Esophagus squamous epithelium (tissue), 5 donors: ENCODE data around the gene LTF. TPM values are rescaled to one million over a fixed set of nuclear protein-coding genes. Genes with fewer than 3 reads are reported as not detected.

Experiments
- DNase-seq: peaks from one replicate; lab custom pipeline; 2025; lab: John Stamatoyannopoulos, UW
- H3K27ac ChIP-seq, 4 donors: fragments of 200-600 bp; sonication (generic); one replicate each; pipeline ENCODE4 v1.5.1; 2016 to 2019; ENCODE audit warnings: mild to moderate bottlenecking in 1 of 4
- H3K27me3 ChIP-seq, 4 donors: fragments of 200-600 bp; sonication (generic); 1 replicate in 3 of 4; 2 replicates in 1 of 4; pipeline versions ENCODE4 v1.5.1 to v1.6.0; 2017 to 2021; ENCODE audit warnings: antibody characterized with exemption in 1 of 4
- H3K36me3 ChIP-seq, 3 donors: fragments of 200-600 bp; sonication (generic); one replicate each; pipeline ENCODE4 v1.5.1; 2016 to 2019
- H3K4me1 ChIP-seq, 3 donors: fragments of 200-600 bp; sonication (generic); one replicate each; pipeline ENCODE4 v1.5.1; 2017 to 2019
- H3K4me3 ChIP-seq, 4 donors: fragments of 200-600 bp; sonication (generic); 1 replicate in 3 of 4; 2 replicates in 1 of 4; pipeline ENCODE4 v1.5.1; 2016 to 2019; ENCODE audit warnings: mild to moderate bottlenecking in 2 of 4, moderate library complexity in 1 of 4
- H3K9me3 ChIP-seq, 3 donors: fragments of 200-600 bp; sonication (generic); one replicate each; pipeline ENCODE4 v1.5.1; 2016 to 2019
- POLR2A ChIP-seq, 4 donors: fragments of 450-650 bp; IDR thresholded peaks; one replicate each; pipeline ENCODE4 v1.6.1; 2017; ENCODE audit warnings: antibody characterized with exemption in 4 of 4, mild to moderate bottlenecking in 4 of 4, moderate library complexity in 3 of 4
- WGBS, 2 donors: methylation state at CpG; one replicate each; pipeline ENCODE4 v1.1.5; 2018; 5-methylcytosine and 5-hydroxymethylcytosine counted together
- intact Hi-C: fragments of 100-400 bp; cut with DNase I; formaldehyde crosslinking; loops from one replicate; pipeline ENCODE4 v1.15.0; 2022
- total RNA-seq, 4 donors: library from RNA; depleted of rRNA; stranded (reverse); fragments of >200 nt; gene quantifications; one replicate each; pipeline ENCODE4 v1.1.0, GENCODE V29; 2016
- TF ChIP-seq, protein P1 (sequence below), 6 experiments: fragments of 450-650 bp in 4 of 6; fragments of 200-600 bp in 2 of 6; sonication (generic) in 2 of 6; IDR thresholded peaks; one replicate each; pipeline ENCODE4 v1.5.1; 2016 to 2019; ENCODE audit warnings: antibody characterized with exemption in 6 of 6, mild to moderate bottlenecking in 4 of 6, moderate library complexity in 4 of 6
- donor health status: DM: yes; HTN: yes; CAD: no.

Gene LTF
- total RNA-seq, 4 donors from 2014 or later: 0.57 to 204 (median 2.6) TPM

DNA sequence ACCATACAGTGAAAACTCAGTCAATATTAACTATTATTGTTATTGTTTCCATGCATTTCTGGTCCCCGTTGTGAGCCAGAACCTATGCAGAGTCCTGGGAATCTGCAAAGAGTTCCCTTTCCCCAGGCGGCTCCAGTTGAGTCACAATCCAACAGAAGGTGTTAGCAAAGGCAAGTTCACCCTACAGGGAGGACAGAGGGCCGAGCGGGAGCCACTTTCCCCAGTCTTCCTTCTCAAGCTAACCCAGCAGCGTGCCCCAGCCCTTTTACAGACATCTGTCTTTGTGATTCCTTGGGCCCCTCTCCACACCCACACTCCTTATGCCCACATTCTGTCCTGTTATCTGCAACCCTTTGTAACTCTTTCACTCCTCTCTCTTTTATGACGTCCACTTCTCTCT is 13.1 kb upstream of the LTF start:
- no peak for DNase-seq
- intact Hi-C loops: no loop called here
- TF ChIP-seq POLR2A (IDR thresholded peaks at IDR 0.05): no peak
- TF ChIP-seq, protein P1, sequence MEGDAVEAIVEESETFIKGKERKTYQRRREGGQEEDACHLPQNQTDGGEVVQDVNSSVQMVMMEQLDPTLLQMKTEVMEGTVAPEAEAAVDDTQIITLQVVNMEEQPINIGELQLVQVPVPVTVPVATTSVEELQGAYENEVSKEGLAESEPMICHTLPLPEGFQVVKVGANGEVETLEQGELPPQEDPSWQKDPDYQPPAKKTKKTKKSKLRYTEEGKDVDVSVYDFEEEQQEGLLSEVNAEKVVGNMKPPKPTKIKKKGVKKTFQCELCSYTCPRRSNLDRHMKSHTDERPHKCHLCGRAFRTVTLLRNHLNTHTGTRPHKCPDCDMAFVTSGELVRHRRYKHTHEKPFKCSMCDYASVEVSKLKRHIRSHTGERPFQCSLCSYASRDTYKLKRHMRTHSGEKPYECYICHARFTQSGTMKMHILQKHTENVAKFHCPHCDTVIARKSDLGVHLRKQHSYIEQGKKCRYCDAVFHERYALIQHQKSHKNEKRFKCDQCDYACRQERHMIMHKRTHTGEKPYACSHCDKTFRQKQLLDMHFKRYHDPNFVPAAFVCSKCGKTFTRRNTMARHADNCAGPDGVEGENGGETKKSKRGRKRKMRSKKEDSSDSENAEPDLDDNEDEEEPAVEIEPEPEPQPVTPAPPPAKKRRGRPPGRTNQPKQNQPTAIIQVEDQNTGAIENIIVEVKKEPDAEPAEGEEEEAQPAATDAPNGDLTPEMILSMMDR (IDR thresholded peaks at IDR 0.05): no peak
- Histone ChIP-seq H3K9me3 (peaks cover 0 to 7% (median 0%) of the 10 kb centered on the region in 3 donors), H3K4me1 (no peaks in the 10 kb centered on the region), H3K27ac (no peak overlapping the region), H3K4me3 (no peak overlapping the region), H3K36me3 (no peaks in the 10 kb centered on the region), H3K27me3 (peaks cover 0 to 28% (median 0%) of the 10 kb centered on the region in 4 donors)
- 79 to 80% methylated on average over 6 of the region's 6 CpGs for WGBS, 2 donors

DNA sequence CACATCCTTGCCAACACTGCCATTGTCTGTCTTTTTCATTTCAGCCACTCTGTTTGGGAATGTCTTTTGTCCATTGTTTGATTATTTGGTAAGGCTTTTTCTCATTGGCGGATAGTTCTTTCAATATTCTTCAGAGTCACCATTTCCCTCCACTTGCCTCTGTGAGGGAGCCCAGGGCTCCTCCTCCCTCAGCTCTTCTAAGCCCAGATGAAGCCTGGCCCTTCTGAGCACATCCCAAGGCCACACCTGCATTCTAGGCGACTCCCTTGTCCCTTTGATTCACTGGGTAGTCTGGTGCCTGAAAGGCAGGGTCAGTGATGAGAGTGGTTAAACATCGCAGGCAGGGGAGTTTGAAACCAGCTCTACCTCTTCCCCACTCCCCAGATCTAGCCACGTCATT is 12.4 kb upstream of the LTF start:
- no peak for DNase-seq
- Histone ChIP-seq H3K4me1 (no peaks in the 10 kb centered on the region), H3K27ac (no peak overlapping the region), H3K4me3 (no peak overlapping the region), H3K9me3 (peaks cover 0 to 7% (median 0%) of the 10 kb centered on the region in 3 donors), H3K36me3 (no peaks in the 10 kb centered on the region), H3K27me3 (peaks cover 0 to 32% (median 0%) of the 10 kb centered on the region in 4 donors)
- intact Hi-C loops: no loop called here
- TF ChIP-seq, protein P1 (IDR thresholded peaks at IDR 0.05): no peak
- no peak for TF ChIP-seq POLR2A (IDR thresholded peaks at IDR 0.05)
- 74 to 87% methylated on average over 3 to 4 of the region's 4 CpGs for WGBS, 2 donors

DNA sequence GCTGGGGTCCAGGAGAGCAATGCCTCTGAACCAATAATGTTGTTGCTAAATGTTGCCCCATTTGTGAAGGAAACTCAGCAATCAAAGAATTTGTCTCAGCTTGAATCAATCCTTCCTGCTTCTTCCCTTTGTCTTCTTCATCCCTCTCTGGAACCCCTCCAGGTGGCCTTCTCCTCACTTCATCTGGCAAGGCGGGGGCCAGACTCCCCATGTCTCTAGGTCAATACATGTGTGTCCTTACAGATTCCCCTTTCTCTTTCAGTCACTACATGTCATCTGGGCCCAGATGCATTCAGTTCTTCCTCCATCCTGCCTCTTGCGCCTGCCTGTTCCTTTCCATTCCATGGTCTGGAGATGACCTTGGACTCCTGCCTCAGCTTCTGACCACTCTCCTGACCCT is 8.0 kb upstream of the LTF start:
- 60 to 65% methylated on average over 2 of the region's 2 CpGs for WGBS, 2 donors
- Histone ChIP-seq H3K36me3 (no peaks in the 10 kb centered on the region), H3K4me3 (no peak overlapping the region), H3K9me3 (peaks cover 0 to 7% (median 0%) of the 10 kb centered on the region in 3 donors), H3K27me3 (peaks cover 0 to 24% (median 0%) of the 10 kb centered on the region in 4 donors), H3K27ac (no peak overlapping the region), H3K4me1 (no peaks in the 10 kb centered on the region)
- intact Hi-C loops: no loop called here
- TF ChIP-seq, protein P1 (IDR thresholded peaks at IDR 0.05): no peak
- no peak for TF ChIP-seq POLR2A (IDR thresholded peaks at IDR 0.05)
- DNase-seq: no peak

DNA sequence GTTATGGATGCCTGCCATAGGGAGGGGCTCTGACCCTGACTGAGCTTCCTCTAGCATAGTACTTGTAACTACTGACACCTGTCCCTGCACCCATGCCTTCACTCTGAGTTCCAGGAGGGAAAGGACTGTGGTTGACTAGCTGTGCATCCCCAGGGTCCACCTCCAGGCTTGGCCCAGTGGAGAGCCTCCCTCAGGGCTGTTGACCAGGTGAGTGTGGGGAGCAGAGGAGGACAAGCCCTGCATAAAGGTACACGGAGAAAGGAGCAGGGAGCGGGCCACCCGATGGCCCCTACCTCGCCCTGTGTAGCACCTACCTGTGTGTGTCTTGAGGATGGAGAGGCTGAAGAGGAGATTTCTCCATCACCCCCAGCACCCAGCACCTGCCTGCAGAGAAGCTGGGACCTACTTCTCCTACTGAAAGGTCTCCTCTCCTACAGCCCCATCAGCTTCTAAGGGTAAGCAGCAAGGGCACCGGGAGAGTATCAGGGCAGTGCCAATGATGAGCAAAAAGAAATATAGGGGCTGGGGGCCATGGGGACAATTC is 6.7 kb upstream of the LTF start:
- peaks cover 0 to 18% (median 0%) of the 10 kb centered on the region in 4 donors for H3K27me3 ChIP-seq
- no CpG with 5 or more reads among the region's 5 CpGs for WGBS, 2 donors

DNA sequence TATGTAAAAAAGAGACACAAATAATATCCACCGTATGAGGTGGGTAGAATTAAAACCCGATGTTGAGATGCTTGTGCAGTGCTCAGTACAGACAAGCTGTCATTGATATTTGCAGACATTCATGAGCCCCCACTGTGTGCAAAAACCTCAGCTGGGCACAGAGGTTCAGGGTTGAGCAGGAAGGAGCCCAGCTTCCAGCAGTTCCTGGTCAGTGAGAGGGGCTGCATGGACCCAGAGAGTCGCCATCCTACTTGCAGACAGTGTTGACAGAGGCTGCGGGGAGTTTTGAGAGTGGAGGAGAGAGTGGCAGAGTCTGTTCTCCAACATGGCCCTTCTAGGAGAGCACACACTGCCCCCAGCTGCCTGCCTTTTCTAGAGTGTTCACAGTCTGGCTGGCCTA is 6.1 kb upstream of the LTF start:
- WGBS, 2 donors: 84 to 90% methylated on average over 4 of the region's 4 CpGs
- no peak for TF ChIP-seq POLR2A (IDR thresholded peaks at IDR 0.05)
- TF ChIP-seq, protein P1 (IDR thresholded peaks at IDR 0.05): no peak
- Histone ChIP-seq H3K4me1 (peaks cover 0 to 10% (median 0%) of the 10 kb centered on the region in 3 donors), H3K27me3 (peaks cover 0 to 20% (median 0%) of the 10 kb centered on the region in 4 donors), H3K36me3 (no peaks in the 10 kb centered on the region), H3K9me3 (peaks cover 0 to 7% (median 0%) of the 10 kb centered on the region in 3 donors), H3K4me3 (no peak overlapping the region), H3K27ac (no peak overlapping the region)
- intact Hi-C loops: no loop called here
- no peak for DNase-seq

More for the DNA sequence above, 6.7 kb upstream of the LTF start:
- peaks cover 0 to 7% (median 0%) of the 10 kb centered on the region in 3 donors for H3K9me3 ChIP-seq
- TF ChIP-seq POLR2A (IDR thresholded peaks at IDR 0.05): no peak
- TF ChIP-seq, protein P1 (IDR thresholded peaks at IDR 0.05): no peak
- H3K4me1 ChIP-seq: peaks cover 0 to 4% (median 0%) of the 10 kb centered on the region in 3 donors
- no peak overlapping the region for H3K4me3 ChIP-seq
- no peak for DNase-seq
- intact Hi-C loops: no loop called here
- H3K36me3 ChIP-seq: no peaks in the 10 kb centered on the region
- H3K27ac ChIP-seq: no peak overlapping the region
